GM12864 (cell line): ENCODE results near the gene RHBDD1.

Source experiments
- DNase-seq: peaks from one replicate; pipeline ENCODE4 v3.0.0-alpha.2; 2011; ENCODE audit warnings: low read depth
- H3K4me3 ChIP-seq: 2 replicates; pipeline ENCODE4 v1.5.1; 2011; ENCODE audit warnings: mild to moderate bottlenecking, low read depth, low read length, control low read depth
- CTCF ChIP-seq: IDR thresholded peaks from 2 replicates; pipeline ENCODE4 v1.5.1; 2011; ENCODE audit warnings: low read depth, mild to moderate bottlenecking, moderate library complexity, low read length, control low read depth, inconsistent platforms; ENCODE audit errors: missing control alignments

RHBDD1 gene

GRCh38 chr2:226962176-226962773, 126.4 kb downstream of the RHBDD1 start:
- no peak overlapping the region for H3K4me3 ChIP-seq
- TF ChIP-seq CTCF = no peak

GRCh38 chr2:226963528-226963927, 127.7 kb downstream of the RHBDD1 start:
- TF ChIP-seq CTCF = no peak
- no peak for DNase-seq
- no peak overlapping the region for H3K4me3 ChIP-seq

More at GRCh38 chr2:226962176-226962773, 126.4 kb downstream of the RHBDD1 start:
- DNase-seq = no peak

GRCh38 chr2:226965376-226965775, 129.5 kb downstream of the RHBDD1 start:
- TF ChIP-seq CTCF = no peak
- no peak for DNase-seq

GRCh38 chr2:226969417-226970080, 133.7 kb downstream of the RHBDD1 start:
- no peak for TF ChIP-seq CTCF
- H3K4me3 ChIP-seq = no peak overlapping the region; the same call in 1 of the 2 replicates
- no peak for DNase-seq

More at GRCh38 chr2:226965376-226965775, 129.5 kb downstream of the RHBDD1 start:
- H3K4me3 ChIP-seq = no peak overlapping the region

GRCh38 chr2:226970362-226970761, 134.5 kb downstream of the RHBDD1 start:
- DNase-seq = peak; percentile 24
- no peak for TF ChIP-seq CTCF
- peak overlapping the region; percentile 17; the same call in 1 of the 2 replicates for H3K4me3 ChIP-seq

GRCh38 chr2:226971084-226971483, 135.2 kb downstream of the RHBDD1 start:
- no peak for TF ChIP-seq CTCF
- H3K4me3 ChIP-seq = peak overlapping the region; percentile 17

GRCh38 chr2:226971770-226972169, 135.9 kb downstream of the RHBDD1 start:
- DNase-seq = peak; percentile 12
- TF ChIP-seq CTCF = no peak
- no peak overlapping the region for H3K4me3 ChIP-seq

More at GRCh38 chr2:226971084-226971483, 135.2 kb downstream of the RHBDD1 start:
- peak; percentile 16 for DNase-seq
